HG03460 (cell line): ENCODE results near the gene CDH22.

Experiments
- ATAC-seq: cut with Tn5 transposase; IDR thresholded peaks from one replicate; pipeline ENCODE4 v1.9.1; 2021; ENCODE audit not compliant: unreplicated experiment

The CDH22 gene

DNA sequence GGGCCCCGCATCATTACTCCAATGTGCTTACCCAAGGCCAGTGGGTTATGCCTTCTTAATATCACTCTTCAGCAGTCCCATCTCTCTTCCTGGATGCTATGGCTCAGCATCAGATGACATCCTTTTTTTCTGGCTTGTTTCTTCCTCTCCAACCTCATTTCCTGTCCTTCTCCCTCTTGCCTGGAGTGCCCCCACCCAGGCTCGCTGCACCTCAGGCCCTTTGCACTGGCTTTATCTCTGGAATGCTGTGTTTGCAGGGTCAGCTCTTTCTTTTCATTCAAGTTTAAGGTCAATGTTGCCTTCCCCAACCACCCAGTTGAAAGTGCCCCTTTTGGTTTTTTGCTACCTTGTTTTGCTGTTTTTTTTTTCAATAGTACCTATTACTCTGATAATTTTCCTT, 153.5 kb downstream of the CDH22 start:
- no peak for ATAC-seq

DNA sequence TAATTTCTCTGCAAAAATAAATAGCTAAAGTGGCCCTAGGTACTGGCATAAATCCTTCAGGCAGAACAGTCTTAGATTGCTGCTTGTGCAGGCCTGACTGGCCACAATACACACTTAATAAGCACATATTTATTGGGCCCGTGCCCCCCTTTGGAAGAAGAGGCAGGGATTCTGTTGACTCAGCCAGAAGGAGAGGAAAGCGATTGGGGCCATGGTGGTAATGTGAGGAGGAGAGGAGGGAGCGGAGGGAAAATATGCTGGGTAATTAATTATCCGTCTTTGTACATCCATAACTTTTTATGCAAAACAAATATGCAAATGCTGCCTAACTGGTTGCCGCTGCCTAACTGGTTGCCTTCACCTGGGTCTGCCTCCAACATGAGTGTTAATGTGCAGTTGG, 154.0 kb downstream of the CDH22 start:
- no peak for ATAC-seq

DNA sequence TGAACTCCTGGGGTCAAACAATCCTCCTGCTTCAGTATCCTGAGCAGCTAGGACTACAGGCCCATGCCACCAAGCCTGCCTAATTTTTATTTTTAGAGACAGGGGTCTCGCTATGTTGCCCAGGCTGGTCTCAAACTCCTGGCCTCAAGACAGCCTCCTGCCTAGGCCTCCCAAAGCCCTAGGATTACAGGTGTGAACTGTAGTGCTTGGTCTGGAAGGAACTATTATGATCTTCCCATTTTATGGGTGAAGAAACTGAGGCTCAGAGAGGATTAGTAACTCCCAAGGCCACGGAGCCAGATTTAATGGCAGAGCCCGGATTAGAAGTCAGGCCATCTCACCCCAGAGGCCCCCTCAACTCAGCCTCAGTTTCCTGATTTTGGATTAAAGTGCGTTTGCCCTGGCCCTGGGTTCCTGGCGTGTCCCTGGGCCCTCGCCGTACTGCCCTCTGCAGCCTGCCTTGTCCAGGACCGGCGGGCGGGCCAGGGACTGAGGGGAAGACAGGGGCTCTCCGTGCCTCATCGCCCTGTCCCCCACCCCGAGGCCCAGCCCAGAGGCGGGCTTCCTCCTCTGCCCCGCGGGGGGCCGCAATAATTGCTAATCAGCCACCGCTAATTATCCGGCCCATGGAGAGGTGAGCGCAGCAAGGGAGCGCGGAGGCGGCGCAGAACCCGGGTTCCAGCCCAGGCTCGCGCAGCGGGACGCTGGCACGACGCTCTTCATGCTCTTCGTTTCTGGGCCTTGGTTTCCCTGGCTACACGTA, 155.3 kb downstream of the CDH22 start:
- no peak for ATAC-seq

DNA sequence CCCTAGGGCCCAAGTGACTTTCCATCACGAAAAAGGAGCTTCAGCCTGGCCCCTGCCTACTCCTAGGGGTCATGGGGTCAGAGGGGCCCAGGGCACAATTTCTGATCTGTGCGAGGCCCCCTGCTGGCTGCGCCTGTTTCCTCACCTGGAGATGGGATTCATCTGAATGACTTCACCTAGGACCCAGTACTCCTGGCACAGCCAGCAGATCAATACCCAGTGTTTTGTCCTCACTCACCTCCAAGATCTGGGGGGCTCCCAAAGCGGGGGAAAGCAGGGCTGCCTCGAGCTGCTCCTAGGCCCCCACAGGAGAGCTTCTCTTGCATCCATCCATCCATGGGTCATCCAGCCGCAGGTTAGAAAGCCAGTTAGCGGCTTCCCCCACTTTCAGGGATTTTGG, 156.4 kb downstream of the CDH22 start:
- ATAC-seq = no peak

DNA sequence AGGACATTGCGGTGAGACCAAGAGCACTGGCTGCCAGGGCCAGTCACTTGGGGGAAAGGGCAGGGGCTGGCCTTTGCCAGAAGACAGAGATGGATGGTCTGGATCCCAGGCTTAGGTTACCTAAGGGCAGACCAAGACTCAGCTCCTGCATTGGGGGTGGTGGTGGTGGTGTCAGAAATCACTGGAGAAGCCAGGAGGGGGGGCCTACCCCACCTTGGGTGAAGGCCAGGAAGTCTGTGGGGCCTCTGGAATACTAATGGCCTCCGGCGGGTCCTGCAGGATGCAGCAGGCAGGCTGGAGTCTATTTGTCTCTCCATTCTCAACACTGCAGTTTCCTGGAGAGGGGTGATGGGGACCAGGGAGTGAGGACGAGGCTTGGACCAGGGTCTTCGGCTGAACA, 157.4 kb downstream of the CDH22 start:
- ATAC-seq = no peak

DNA sequence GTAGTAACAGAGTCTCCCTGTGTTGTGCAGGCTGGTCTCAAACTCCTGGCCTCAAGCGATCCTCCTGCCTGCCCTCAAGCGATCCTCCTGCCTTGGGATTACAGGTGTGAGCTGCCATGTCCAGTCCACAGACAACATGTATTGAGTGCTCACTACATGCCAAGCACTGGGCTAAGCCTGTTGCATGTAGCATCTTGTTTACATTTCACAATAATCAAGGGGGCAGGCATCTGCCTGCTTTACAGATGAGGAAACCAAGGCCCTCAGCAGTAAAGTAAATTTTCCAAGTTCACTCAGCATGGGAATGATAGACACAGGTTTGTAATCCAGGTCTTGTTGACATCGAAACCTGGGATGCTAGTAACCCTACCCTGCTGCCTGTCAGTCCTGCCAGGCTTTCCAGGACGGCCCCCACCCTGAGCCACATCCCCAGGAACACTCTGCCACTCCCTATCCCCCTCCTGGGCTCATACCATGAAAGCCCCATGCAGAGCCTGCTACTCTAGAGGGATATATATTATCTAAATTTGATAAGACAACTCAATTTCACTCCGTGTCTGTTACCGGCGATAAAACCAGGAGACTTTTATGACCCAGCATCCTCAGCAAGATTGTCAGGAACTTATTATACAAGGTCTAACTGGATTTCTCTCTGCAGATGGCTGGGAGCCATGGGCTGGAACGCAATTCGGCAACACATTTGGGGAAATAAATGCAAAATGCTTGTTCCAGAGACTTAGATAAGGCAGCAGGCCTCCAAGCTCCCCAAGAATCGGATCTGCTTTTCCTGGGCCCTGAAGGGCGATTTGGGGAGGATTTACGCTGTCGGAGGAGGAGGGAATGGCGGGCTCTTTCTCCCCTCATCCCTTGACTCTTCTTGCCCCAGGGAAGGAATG, 159.7 kb downstream of the CDH22 start:
- ATAC-seq = no peak

DNA sequence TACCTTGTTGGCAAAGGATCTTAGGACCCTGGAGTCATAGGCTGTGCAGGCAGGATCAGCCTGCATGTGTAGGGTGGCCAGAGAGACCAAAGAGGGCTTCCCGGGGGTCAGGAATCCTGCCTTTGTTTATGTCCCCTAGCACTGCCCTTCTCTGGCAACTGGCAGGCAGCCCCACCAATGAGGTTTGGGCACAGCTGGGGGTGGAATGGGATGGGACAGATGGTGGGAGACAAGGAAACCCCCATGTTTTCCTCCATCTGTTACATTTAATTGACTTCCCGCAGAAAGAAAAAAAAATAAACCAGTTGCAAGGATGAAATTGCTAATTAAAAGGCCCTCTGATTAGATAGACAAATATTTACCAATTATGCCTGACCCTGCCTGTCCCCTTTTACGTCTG, 162.6 kb downstream of the CDH22 start:
- ATAC-seq = no peak

DNA sequence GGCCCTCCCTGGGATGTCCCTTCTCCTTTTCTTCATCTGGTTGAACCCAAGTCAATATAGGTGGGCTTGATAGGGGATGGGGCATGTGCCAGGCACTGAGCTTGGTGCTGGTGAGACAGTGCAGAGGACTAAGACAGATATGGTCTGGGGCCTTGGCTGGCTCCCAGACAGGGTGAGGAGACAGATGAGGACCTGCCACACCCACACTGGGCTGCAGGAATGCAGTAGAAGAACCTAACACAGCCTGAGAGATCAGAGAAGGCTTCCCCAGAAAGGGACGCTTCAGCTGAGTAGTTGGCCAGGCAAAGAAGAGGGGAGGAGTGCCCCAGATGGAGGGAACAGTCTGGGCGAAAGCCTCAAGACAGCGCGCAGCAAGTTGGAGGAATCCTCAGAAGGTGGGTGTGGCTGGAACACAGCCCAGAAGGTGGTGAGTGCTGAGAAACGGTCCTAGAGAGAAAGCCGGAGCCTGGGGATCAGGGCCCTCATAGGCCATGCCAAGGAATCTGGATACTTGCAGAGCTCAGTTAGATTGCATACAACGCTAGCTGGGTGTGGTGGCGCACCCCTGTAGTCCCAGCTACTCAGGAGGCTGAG, 163.8 kb downstream of the CDH22 start:
- ATAC-seq = no peak

DNA sequence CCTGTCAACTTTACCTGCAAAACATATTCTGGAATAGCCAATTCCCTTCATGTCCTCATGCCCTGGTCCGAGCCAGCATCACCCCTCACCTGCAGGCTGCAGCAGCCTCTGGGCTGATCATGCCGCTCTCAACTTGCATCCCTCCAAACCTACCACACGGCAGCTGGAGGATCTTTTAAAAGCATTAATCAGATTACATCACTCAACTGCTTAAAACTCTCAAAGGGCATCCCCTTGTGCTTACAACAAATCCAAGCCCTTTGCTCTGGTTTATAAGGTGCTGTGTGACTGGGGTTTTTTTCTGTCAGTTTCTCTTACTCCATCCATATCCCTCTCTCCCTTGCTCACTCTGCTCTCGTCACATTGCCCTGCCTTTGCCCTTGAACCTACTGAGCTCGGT, 166.2 kb downstream of the CDH22 start:
- no peak for ATAC-seq

DNA sequence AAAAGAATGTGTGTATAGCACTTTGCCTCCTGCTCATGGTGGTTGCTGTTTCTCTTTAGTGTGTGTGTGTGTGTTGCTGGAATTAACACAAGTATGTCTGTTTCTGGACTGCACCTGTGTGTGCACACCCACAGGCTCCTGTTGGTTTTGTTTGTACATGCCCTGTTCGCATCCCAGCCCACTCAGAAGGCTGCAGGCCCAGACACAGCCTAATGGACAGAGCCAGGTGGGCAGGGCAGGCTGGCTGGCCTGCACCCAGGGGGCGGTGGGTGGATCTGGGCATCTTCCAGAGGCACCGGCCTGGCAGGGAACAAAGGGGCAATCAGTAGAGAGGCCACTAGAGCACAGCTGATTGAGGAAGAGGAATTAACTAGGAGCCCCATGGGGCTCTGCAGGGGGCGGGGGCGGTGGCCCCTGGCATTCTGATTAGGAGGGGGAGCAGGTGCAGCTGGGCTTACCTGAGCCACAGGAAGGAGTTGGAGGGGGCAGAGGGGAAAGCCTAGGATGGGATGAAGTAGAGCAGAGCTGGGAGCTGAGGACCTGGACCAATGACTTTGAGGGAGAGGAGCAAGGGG, 168.3 kb downstream of the CDH22 start:
- ATAC-seq = no peak

DNA sequence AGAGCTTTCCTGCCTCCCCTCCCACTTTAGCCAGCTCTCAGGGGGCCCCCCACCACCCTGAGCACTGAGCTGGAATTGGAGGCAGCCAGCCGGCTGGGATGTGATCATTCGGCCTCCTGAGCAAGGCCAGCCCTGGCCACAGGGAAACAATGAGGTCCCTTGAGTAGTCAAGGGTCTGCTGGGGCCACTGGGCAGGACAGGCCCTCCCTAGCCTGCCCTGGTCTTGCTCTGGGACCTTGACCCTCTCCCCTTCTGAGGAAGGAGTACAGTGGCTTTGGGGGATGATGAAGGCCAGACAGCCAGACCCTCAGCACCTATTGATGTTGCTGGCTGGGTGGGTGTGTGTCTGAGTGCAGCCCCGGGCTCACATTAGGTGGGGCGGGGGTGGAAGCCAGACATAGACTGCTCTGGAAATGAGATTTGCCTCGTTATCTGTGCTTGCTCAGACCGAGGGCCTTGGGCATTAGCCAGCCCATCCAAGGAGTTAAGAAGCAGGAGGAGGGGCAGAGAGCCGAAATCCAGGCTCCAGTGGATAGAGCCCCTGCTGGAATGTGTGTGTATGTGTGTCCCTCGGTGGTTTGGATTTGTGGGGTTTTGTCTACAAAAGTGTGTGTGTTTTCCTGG, 168.9 kb downstream of the CDH22 start:
- no peak for ATAC-seq

DNA sequence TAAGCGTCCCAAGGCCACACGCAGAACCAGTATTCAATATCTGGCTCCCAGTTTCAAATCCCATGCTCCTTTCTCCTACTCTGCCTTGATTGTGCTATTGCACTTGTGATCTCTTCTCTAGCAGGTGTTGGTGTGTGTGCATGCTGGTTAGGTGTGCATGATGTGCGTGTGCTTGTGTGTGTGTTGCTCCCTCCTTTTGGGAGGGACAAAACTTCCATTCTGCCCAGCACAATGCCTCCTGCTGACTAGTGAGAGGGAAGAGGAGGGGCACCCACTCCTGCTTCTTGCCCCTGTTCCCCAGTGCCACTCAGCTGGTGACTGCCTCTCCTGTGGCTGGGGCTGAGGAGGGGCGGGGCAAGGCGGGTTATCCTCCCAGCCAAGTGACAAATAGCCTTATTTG, 170.5 kb downstream of the CDH22 start:
- no peak for ATAC-seq

DNA sequence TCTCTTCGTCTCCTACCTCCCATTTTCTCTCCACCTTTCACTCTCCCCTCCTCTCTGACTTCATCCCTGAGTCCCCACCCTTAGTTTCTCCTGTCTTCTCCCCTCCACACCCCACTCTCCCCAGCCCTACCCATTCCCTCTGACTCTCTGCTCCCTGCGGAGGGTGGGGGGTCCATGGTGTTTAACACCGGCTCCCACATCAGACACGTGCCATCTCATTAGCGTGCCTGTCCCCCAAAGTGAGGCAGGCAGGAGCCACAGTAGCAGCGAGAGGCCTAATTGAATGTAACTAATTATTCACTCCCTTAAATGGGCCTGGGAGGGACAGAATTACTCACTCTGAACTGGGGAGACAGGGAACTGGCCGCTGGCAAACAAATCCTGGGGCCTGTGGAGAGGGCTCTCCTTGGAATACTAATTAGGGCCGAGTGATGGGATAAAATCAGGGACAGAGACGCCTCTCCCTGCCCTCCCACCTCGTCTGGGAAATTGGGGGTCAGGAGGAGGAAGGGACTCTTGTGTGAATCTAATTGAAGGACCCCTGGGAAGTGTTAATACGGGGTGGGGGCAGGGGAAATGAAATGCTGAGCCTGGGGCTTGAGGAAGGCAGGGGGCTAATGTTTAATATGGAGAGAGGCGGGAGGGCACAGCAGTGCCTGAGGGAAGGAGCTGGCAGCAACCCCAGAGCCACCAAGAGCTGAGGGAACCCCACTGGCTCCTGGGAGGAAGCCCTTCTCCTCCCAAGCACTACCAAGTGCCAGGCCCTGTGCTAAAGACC, 172.3 kb downstream of the CDH22 start:
- ATAC-seq = no peak

DNA sequence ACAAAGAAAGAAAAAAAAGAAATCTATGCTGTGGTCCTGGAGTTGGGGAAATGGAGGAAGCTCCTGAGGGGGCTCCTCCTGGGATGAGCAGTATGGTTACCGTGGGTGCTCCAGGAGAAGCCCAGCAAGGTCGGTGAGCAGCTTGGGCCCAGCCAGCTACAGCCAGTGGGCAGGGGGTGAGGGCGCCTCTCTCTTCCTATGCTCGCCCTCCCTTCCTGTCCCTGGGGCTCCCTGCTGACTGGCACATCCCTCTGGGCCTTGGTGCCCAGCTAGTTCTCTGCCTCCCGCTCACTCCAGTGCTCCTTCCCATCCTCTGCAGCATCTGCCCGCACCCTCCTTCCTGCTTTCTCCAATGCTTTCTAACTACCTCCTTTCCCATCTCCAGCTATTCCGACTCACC, 173.6 kb downstream of the CDH22 start:
- no peak for ATAC-seq

DNA sequence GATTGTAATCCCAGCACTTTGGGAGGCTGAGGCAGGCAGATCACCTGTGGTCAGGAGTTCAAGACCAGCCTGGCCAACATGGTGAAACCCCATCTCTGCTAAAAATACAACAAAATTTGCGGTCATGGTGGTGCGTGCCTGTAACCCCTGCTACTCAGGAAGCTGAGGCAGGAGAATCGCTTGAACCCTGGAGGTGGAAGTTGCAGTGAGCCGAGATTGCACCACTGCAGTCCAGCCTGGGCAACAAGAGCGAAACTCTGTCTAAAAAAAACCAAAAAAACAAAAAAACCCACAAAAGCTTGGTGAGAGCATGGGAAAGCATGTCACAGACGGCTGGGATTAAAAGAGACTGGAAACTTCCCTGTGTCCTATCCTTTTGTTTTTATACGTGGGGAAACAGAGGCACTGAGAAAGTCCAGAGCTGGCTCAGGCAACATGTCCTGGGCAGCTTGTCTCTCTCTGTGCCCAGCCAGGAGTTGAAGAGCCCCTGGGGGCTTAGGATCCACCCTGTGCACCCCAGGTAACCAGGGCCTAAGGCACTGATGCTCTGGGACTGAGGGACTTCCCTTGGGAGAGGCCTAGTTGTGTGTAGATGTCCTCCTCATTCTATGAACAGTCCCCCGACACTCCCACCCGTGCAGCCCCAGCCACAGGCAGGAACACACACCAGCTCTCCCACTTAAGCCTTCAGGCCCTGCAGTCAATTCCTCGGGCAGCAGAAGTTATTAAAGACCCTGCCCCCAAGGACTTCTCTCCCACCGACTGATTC, 174.2 kb downstream of the CDH22 start:
- no peak for ATAC-seq

DNA sequence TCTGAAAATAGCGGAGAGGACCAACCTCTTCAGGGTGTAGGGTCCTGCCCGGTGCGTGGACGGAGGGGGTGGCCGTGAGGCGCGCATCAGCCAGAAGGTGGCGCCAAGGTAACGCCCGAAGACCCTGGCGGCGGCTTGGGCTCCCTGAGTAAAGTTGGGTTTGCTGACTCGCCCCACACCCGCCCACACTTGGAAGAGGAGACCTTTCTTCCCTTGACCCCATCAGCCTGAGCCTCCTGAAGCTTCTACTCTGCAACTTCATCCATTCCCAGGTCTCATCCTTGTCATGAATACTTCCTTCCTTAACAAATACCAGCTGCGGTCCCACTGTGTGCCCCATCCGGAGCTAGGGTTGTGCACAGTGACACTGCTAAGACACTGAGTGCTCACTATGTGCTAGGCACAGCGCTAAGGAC, 175.6 kb downstream of the CDH22 start:
- ATAC-seq = no peak

DNA sequence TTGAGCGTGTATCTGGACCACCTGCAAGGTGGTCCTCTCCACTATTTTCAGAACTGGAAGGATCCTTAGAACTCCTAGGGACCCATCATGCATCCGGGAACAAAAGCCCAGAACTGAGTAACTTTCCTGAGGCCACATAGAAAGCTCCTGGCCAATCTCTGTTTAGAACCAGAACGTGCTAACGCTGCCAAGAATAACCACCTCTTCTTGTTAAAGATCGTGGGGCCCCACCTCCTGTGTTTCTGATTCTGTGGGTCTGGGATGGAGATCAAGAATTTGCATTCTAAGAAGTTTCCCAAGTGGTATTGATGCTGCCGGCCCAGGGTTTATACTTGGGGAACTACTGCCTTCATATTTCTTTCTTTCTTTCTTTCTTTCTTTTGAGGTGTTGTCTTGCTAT, 176.9 kb downstream of the CDH22 start:
- ATAC-seq = no peak

DNA sequence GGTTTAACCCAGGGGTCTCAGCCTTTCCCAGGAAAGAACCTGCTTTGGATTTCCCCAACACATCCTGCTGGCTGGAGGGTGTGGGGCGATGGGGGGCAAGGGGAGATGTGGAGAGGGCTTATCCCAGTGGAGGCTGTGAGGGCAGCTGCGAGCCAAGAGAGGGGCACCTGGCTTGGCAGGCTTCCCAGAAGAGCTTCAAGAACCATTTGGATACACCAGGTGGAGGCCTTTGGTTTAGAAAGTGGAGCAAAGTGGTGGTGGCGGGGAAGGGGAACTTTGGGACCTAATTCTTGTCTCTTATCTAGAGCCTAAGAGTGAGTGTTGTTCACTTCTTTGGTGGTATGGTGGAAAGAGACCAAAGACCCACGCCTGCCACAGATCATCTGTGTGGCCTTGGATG, 177.8 kb downstream of the CDH22 start:
- ATAC-seq = no peak

DNA sequence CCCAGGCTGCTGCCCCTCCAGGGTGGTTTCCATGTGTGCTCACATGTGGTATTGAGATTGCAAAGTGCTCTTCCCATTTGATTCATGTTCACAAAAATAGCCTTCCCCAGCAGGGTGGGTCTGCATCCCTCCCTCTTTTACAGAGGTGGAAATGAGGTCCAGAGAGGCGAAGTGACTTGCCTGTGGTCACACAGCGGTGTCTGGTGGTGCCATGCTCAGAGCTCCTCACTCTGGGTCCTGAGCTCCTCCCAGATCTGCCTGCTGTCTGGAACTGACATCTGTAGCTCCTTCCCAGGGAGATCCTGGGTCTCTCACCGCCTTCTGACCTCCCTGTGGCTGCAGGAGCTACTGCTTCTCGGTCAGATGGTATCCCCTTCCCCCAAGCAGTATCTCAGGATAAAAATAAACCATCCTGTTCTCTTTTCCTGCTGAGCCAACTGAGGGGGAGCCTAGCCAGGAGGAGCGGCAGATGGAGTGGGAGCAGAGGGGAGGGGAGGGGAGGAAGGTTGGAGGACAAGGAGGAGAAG, 178.3 kb downstream of the CDH22 start:
- no peak for ATAC-seq
